Body of pancreas (tissue), 4 donors: Measurements from ENCODE around the gene MNAT1. TPM values are rescaled to one million over a fixed set of nuclear protein-coding genes. Genes with fewer than 3 reads are reported as not detected.

Source experiments
- ATAC-seq: fragments of 150-250 bp; one replicate; pipeline ENCODE4 v1.9.1; 2016
- DNase-seq, 4 donors: peaks; one replicate each; pipeline ENCODE4 v3.0.0-alpha.2; 2019
- H3K27ac ChIP-seq, 4 donors: fragments of 200-600 bp; sonication (generic); 1 replicate in 3 of 4; 2 replicates in 1 of 4; pipeline versions ENCODE4 v1.5.1 to v1.6.1; 2016 to 2019; ENCODE audit warnings: mild to moderate bottlenecking in 1 of 4, mixed read lengths in 1 of 4, moderate library complexity in 1 of 4
- H3K27me3 ChIP-seq, 2 donors: fragments of 200-600 bp; sonication (generic); one replicate each; pipeline ENCODE4 v1.6.0; 2016; ENCODE audit warnings: mild to moderate bottlenecking in 1 of 2
- H3K36me3 ChIP-seq, 2 donors: fragments of 200-600 bp; sonication (generic); replicated peaks in 1 of 2; 2 replicates each; pipeline ENCODE4 v1.5.1; 2016; ENCODE audit warnings: low read depth in 2 of 2; ENCODE audit not compliant: insufficient read depth in 1 of 2
- H3K4me1 ChIP-seq: fragments of 200-600 bp; sonication (generic); one replicate; pipeline ENCODE4 v1.6.0; 2016
- H3K4me3 ChIP-seq, 2 donors: fragments of 200-600 bp; sonication (generic); 1 replicate in 1 of 2; 2 replicates in 1 of 2; pipeline ENCODE4 v1.5.1; 2016 to 2019
- H3K9me3 ChIP-seq, 3 donors: fragments of 200-600 bp; sonication (generic); 1 replicate in 2 of 3; 2 replicates in 1 of 3; pipeline ENCODE4 v1.5.1; 2016
- POLR2A ChIP-seq, 3 donors: fragments of 450-650 bp; IDR thresholded peaks; one replicate each; pipeline ENCODE4 v1.6.1; 2016; ENCODE audit warnings: antibody characterized with exemption in 3 of 3, mild to moderate bottlenecking in 2 of 3
- WGBS, 2 donors: methylation state at CpG; one replicate each; pipeline ENCODE4 v1.1.5; 2017; 5-methylcytosine and 5-hydroxymethylcytosine counted together
- intact Hi-C: fragments of 100-400 bp; cut with DNase I; formaldehyde crosslinking; loops from one replicate; pipeline ENCODE4 v1.15.1; 2023
- small RNA-seq: library from RNA; depleted of rRNA; stranded (forward); fragments of <200 nt; gene quantifications from one replicate; pipeline ENCODE3, GENCODE V24; 2016
- total RNA-seq, 2 donors: library from RNA; depleted of rRNA; stranded (reverse); fragments of >200 nt; gene quantifications; one replicate each; pipeline ENCODE4 v1.1.0, GENCODE V29; 2016
- TF ChIP-seq, protein P1 (sequence below), 7 experiments: fragments of 450-650 bp in 4 of 7; fragments of 200-600 bp in 3 of 7; sonication (generic) in 3 of 7; IDR thresholded peaks; one replicate each; pipeline ENCODE4 v1.5.1; 2016 to 2019; ENCODE audit warnings: antibody characterized with exemption in 7 of 7

Gene MNAT1
- total RNA-seq, 2 donors from 2014 or later: 14.0 to 37.2 TPM

DNA sequence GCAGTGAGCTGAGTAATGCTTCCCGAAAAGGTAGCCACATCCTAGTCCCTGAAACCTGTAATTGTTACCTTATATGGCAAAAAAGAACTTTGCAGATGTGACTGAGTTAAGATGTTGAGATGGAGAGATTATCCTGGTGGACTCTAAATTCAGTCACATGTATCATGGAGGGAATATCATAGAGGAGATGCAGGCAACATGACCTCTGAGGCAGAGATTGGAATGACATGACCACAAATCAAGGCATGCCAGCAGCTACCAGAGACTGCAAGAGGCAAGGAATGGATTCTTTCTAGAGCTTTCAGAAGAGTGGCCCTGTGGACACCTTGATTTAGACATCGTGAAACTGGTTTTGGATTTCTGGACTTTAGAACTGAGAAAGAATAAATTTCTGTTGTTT lies 265.0 kb downstream of the MNAT1 start:
- no peak for DNase-seq
- no peak for ATAC-seq
- intact Hi-C loops: no loop called here
- TF ChIP-seq, protein P1, sequence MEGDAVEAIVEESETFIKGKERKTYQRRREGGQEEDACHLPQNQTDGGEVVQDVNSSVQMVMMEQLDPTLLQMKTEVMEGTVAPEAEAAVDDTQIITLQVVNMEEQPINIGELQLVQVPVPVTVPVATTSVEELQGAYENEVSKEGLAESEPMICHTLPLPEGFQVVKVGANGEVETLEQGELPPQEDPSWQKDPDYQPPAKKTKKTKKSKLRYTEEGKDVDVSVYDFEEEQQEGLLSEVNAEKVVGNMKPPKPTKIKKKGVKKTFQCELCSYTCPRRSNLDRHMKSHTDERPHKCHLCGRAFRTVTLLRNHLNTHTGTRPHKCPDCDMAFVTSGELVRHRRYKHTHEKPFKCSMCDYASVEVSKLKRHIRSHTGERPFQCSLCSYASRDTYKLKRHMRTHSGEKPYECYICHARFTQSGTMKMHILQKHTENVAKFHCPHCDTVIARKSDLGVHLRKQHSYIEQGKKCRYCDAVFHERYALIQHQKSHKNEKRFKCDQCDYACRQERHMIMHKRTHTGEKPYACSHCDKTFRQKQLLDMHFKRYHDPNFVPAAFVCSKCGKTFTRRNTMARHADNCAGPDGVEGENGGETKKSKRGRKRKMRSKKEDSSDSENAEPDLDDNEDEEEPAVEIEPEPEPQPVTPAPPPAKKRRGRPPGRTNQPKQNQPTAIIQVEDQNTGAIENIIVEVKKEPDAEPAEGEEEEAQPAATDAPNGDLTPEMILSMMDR (IDR thresholded peaks at IDR 0.05): no peak
- no peak for TF ChIP-seq POLR2A (IDR thresholded peaks at IDR 0.05)
- Histone ChIP-seq H3K9me3 (no peaks in the 10 kb centered on the region), H3K27me3 (no peaks in the 10 kb centered on the region), H3K4me3 (no peak overlapping the region), H3K4me1 (no peaks in the 10 kb centered on the region), H3K36me3 (no peaks in the 10 kb centered on the region), H3K27ac (no peak overlapping the region)
- WGBS, 2 donors: 98% methylated on average over 2 of the region's 2 CpGs

DNA sequence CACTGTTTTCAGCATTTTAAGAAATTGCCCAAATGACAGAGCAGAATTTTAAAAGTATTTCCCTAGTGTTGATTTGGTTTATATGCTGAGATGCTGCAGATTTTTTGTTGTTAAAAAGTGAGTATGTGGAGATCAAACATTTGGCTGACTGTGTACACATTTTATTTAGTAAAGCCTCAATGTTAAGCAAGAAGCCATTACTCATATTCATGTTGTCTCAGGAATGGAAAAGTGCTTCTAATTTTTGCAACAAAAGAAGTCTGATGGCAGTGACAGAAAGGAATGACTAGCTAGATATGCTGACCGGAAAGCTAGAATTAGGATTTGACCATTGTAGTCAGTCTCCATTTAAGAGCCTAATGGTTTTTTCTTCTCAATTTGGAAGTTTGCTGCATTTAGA lies 269.0 kb downstream of the MNAT1 start:
- Histone ChIP-seq H3K4me3 (no peak overlapping the region), H3K36me3 (no peaks in the 10 kb centered on the region), H3K27me3 (no peaks in the 10 kb centered on the region), H3K27ac (no peak overlapping the region), H3K4me1 (no peaks in the 10 kb centered on the region), H3K9me3 (no peaks in the 10 kb centered on the region)
- DNase-seq (no peak), ATAC-seq (no peak)
- WGBS, 2 donors: 91 to 93% methylated on average over 1 of the region's 1 CpG
- intact Hi-C loops: no loop called here
- TF ChIP-seq POLR2A (IDR thresholded peaks at IDR 0.05): no peak
- TF ChIP-seq, protein P1 (IDR thresholded peaks at IDR 0.05): no peak

DNA sequence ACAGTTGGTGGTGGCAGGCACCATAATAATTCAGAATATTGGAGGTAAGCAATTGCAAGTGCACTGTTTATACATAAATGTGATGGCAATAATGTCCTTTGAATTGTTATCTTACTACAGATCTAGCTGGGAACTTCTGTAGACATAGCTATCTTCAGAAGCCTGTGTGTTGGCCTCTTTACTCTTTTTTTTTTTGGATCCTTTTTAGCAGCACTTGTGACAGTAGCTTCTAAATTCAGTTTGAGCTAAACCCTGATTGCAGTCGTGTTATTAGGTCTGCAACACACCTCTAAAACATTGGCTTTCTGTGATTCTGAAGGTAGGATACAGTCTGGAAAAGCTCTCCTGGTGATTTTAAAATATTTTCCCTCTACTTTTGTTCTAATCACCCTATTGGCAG lies 285.0 kb downstream of the MNAT1 start:
- intact Hi-C loops: no loop called here
- no peak for ATAC-seq
- TF ChIP-seq, protein P1 (IDR thresholded peaks at IDR 0.05): no peak
- no peak for TF ChIP-seq POLR2A (IDR thresholded peaks at IDR 0.05)
- DNase-seq: no peak
- H3K4me3 ChIP-seq: no peak overlapping the region
- 74 to 75% methylated on average over 1 of the region's 1 CpG for WGBS, 2 donors
- H3K27me3 ChIP-seq: no peaks in the 10 kb centered on the region
- H3K36me3 ChIP-seq: no peaks in the 10 kb centered on the region
- no peaks in the 10 kb centered on the region for H3K9me3 ChIP-seq
- H3K27ac ChIP-seq: no peak overlapping the region
- H3K4me1 ChIP-seq: no peaks in the 10 kb centered on the region

Small RNA genes within 50 kb of the gene (small RNA-seq; reads per million reads assigned to genes)
- not detected for gene RNU6-398P

Other genes with a start within 250 kb of the MNAT1 start
- gene C14orf39, start 248.7 kb upstream of the MNAT1 start, total RNA-seq: not detected
- gene SIX6, start 225.6 kb upstream of the MNAT1 start, total RNA-seq: not detected
- gene SIX1, start 85.3 kb upstream of the MNAT1 start, total RNA-seq: under 1 TPM in 1 of 2 donors, not detected in 1; 0.33 TPM
- 1 to 10 TPM; 4.0 to 5.7 TPM for gene SIX4, start 10.4 kb upstream of the MNAT1 start, total RNA-seq
- gene TRMT5, start 246.3 kb downstream of the MNAT1 start, total RNA-seq: 10 to 100 TPM in 1 of 2 donors, 1 to 10 TPM in 1; 7.8 to 13.8 TPM
- 1 to 10 TPM; 5.9 to 9.3 TPM for gene SLC38A6, start 246.5 kb downstream of the MNAT1 start, total RNA-seq